ENCODE measurements around the gene PKDCC.
A peak's percentile ranks its signal among the peaks of the same experiment; 100 is the strongest.

The PKDCC gene

GRCh38 chr2:42089340-42089925 is 41.6 kb downstream of the PKDCC start:
- peak; percentile 72 for DNase-seq (ENCODE audit: low spot score)
- in situ Hi-C loops (cut with MboI; ENCODE audit: low pct_unique_long_range_greater_than_20kb, low sequenced_read_pairs, unreplicated experiment), result no loop called here
- peak; percentile 88 for TF ChIP-seq CTCF (IDR thresholded peaks at IDR 0.05; ENCODE audit: extremely low read depth, insufficient read depth, missing control alignments)

- no peak for DNase-seq (ENCODE audit: low spot score)
- no peak for TF ChIP-seq CTCF (IDR thresholded peaks at IDR 0.05; ENCODE audit: extremely low read depth, insufficient read depth, missing control alignments)
Measured at GRCh38 chr2:42090216-42090615, 42.4 kb downstream of the PKDCC start.

DNA sequence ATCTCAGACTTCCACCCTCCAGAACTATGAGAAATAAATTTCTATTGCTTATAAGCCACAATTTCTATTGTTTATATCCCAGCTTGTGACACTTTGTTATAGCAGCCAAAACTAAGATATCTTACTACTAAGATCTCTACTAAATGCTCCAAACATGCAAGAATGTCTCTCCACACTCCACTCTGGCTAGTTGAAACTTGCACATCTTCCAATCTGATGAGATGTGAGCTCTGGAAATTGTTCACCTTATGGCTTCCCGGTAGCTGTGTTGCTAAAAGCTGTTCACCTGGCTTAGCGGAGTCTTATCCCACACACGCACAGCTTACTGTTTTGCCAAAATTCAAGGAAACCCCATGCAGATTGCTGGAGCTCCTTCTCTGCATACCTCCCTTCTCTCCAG is 43.9 kb downstream of the PKDCC start:
- in situ Hi-C loops (cut with MboI; ENCODE audit: low pct_unique_long_range_greater_than_20kb, low sequenced_read_pairs, unreplicated experiment), result loop anchor here (10.0 kb wide), 2 partner anchors 143 to 233 kb away; no protein-coding TSS in a partner anchor
- TF ChIP-seq CTCF (IDR thresholded peaks at IDR 0.05; ENCODE audit: extremely low read depth, insufficient read depth, missing control alignments), result no peak
- no peak for DNase-seq (ENCODE audit: low spot score)

More at GRCh38 chr2:42090216-42090615, 42.4 kb downstream of the PKDCC start:
- in situ Hi-C loops (cut with MboI; ENCODE audit: low pct_unique_long_range_greater_than_20kb, low sequenced_read_pairs, unreplicated experiment), result loop anchor here (10.0 kb wide), 2 partner anchors 145 to 235 kb away; no protein-coding TSS in a partner anchor

DNA sequence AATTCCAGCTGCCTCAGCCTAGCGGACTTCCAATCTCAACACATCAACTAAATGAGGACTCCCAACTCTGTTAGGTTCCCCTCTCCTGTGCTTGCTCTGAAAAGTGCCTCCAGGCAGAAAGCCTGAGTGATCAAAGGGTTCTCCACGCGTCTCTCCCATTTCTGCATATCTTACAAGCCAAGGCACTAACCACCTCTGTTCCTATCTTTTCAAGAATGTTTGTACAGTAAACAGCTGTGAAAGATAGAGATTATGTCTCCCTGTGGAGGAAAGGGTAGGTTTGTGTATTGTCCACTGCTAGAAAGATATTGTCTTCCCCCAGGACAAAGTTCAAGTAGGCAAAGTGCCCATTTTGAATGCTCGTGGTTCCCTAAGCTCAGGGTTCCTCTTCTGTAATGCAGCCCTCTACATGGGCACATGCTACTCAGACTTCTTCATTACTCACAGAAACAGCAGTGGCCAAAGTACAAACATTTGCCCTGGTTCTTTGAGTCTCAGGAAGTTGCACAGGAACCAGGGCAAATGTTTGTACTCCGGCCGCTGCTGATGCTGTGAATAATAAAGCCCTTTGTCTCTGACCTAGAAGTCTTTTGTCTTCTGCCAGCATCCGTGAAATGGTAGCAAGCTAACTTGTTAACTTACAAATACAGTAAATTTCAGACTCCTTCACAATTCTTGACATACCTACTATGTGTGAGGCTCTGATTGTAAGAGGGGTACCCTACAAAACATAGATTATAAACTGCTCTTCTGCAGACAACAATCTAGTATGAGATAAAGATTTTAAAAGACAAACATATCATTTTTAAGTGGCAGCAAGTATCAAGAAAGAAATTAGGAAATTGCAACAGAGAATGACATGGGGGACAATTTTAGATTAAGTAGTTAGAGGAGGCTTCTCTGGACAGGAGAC is 44.5 kb downstream of the PKDCC start:
- no peak for TF ChIP-seq CTCF (IDR thresholded peaks at IDR 0.05; ENCODE audit: extremely low read depth, insufficient read depth, missing control alignments)
- DNase-seq (ENCODE audit: low spot score), result no peak
- in situ Hi-C loops (cut with MboI; ENCODE audit: low pct_unique_long_range_greater_than_20kb, low sequenced_read_pairs, unreplicated experiment), result loop anchor here (10.0 kb wide), 2 partner anchors 142 to 232 kb away; no protein-coding TSS in a partner anchor

- no peak for DNase-seq (ENCODE audit: low spot score)
- in situ Hi-C loops (cut with MboI; ENCODE audit: low pct_unique_long_range_greater_than_20kb, low sequenced_read_pairs, unreplicated experiment), result loop anchor here (10.0 kb wide), 2 partner anchors 141 to 231 kb away; no protein-coding TSS in a partner anchor
- no peak for TF ChIP-seq CTCF (IDR thresholded peaks at IDR 0.05; ENCODE audit: extremely low read depth, insufficient read depth, missing control alignments)
Measured at GRCh38 chr2:42094114-42094513, 46.3 kb downstream of the PKDCC start.

GRCh38 chr2:42095923-42096408 is 48.1 kb downstream of the PKDCC start:
- peak; percentile 74 for TF ChIP-seq CTCF (IDR thresholded peaks at IDR 0.05; ENCODE audit: extremely low read depth, insufficient read depth, missing control alignments)
- in situ Hi-C loops (cut with MboI; ENCODE audit: low pct_unique_long_range_greater_than_20kb, low sequenced_read_pairs, unreplicated experiment), result loop anchor here (10.0 kb wide), 2 partner anchors 139 to 229 kb away; no protein-coding TSS in a partner anchor
- no peak for DNase-seq (ENCODE audit: low spot score)

Data from GM13977 (cell line).